MM.1S (cell line): ENCODE data around the gene GTF2E1.

Experiments
- DNase-seq: peaks from one replicate; pipeline ENCODE4 v3.0.0-alpha.2; 2015
- H2AFZ ChIP-seq: fragments of 300-600 bp; sonication (generic); 2 replicates; pipeline ENCODE4 v1.6.0; 2016; ENCODE audit warnings: antibody characterized with exemption, low read length
- H3F3A ChIP-seq: fragments of 300-600 bp; sonication (generic); 2 replicates; pipeline ENCODE4 v1.6.1; 2016; ENCODE audit warnings: mild to moderate bottlenecking, antibody characterized with exemption, low read length, moderate library complexity, mixed read lengths; ENCODE audit not compliant: insufficient read depth
- H3K27ac ChIP-seq: fragments of 300-600 bp; sonication (generic); 2 replicates; pipeline ENCODE4 v1.5.1; 2016; ENCODE audit warnings: mild to moderate bottlenecking, low read length
- H3K27me3 ChIP-seq: fragments of 300-600 bp; sonication (generic); replicated peaks from 2 replicates; pipeline ENCODE4 v1.6.0; 2016; ENCODE audit warnings: low read length; ENCODE audit not compliant: insufficient read depth
- H3K36me3 ChIP-seq: fragments of 300-600 bp; sonication (generic); replicated peaks from 2 replicates; pipeline ENCODE4 v1.6.1; 2016; ENCODE audit warnings: mild to moderate bottlenecking, low read length, mixed read lengths; ENCODE audit not compliant: insufficient read depth
- H3K4me1 ChIP-seq: fragments of 300-600 bp; sonication (generic); 2 replicates; pipeline ENCODE4 v1.6.1; 2016; ENCODE audit warnings: low read length, mixed read lengths
- H3K4me2 ChIP-seq: fragments of 300-600 bp; sonication (generic); 2 replicates; pipeline ENCODE4 v1.6.0; 2016; ENCODE audit warnings: low read depth, low read length
- H3K4me3 ChIP-seq: fragments of 300-600 bp; sonication (generic); 2 replicates; pipeline ENCODE4 v1.5.1; 2016; ENCODE audit warnings: low read length, mixed read lengths
- H3K79me2 ChIP-seq: fragments of 300-600 bp; sonication (generic); 2 replicates; pipeline ENCODE4 v1.6.1; 2016; ENCODE audit warnings: mixed run types, low read length, mixed read lengths
- H3K9ac ChIP-seq: fragments of 300-600 bp; sonication (generic); 2 replicates; pipeline ENCODE4 v1.6.1; 2016; ENCODE audit warnings: low read length, mixed read lengths
- H3K9me2 ChIP-seq: fragments of 300-600 bp; sonication (generic); replicated peaks from 2 replicates; pipeline ENCODE4 v1.6.1; 2016; ENCODE audit warnings: mild to moderate bottlenecking, low read length, mixed read lengths; ENCODE audit not compliant: insufficient read depth
- H3K9me3 ChIP-seq: fragments of 300-600 bp; sonication (generic); replicated peaks from 2 replicates; pipeline ENCODE4 v1.6.1; 2016; ENCODE audit warnings: mild to moderate bottlenecking, low read length, mixed read lengths; ENCODE audit not compliant: insufficient read depth
- H4K20me1 ChIP-seq: fragments of 300-600 bp; sonication (generic); 2 replicates; pipeline ENCODE4 v1.6.1; 2016; ENCODE audit warnings: mild to moderate bottlenecking, low read length, moderate library complexity, mixed read lengths; ENCODE audit not compliant: insufficient read depth
- EZH2 ChIP-seq: fragments of 300-600 bp; sonication (generic); optimal IDR thresholded peaks from 2 replicates; pipeline ENCODE3; 2017; ENCODE audit warnings: low read depth, mild to moderate bottlenecking, antibody characterized with exemption, low read length, mixed read lengths
- EZH2phosphoT487 ChIP-seq: fragments of 300-600 bp; sonication (generic); IDR thresholded peaks from 2 replicates; pipeline ENCODE4 v1.6.1; 2018; ENCODE audit warnings: antibody characterized with exemption, low read length
- TF ChIP-seq, protein P1 (sequence below): fragments of 300-600 bp; sonication (generic); IDR thresholded peaks from 2 replicates; pipeline ENCODE4 v1.5.1; 2016; ENCODE audit warnings: antibody characterized with exemption, low read length, mixed read lengths

Gene GTF2E1

DNA sequence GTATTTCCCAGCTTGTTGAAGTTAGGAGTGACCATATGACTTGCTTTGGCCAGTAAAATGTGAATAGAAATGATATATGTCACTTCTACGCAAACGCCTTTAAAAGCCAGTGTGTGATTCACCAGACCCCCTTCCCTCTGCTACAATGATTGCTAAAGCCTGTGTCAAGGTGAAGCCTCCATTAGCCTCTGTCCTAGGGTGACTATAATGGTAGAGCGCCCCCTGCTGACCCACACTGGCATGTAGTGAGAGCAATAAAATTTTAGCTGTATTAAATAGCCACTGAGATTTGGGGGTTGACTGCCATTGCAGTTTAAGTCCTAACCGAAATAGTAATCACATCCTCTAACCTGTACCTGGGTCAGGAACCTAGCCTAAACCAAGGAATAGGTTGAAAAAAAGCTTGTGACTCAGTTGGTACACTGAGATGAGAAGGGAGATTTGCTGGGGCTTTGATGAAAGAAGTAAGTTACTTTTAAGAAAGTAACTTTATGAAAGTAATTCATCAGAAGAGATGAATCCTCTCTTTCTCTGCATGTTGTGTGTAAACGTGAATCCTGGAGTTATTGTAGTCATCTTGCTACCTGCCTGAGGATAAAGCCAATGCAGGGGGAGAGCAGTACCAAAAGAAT, 52.6 kb downstream of the GTF2E1 start:
- no peak overlapping the region for H3K4me3 ChIP-seq
- H2AFZ ChIP-seq = no peak overlapping the region
- no peak overlapping the region for H3K9ac ChIP-seq
- peak; percentile 72 for DNase-seq
- no peaks in the 10 kb centered on the region for H3K4me1 ChIP-seq
- H3K36me3 ChIP-seq = no peaks in the 10 kb centered on the region
- H3K9me2 ChIP-seq = no peaks in the 10 kb centered on the region
- no peak overlapping the region for H3K4me2 ChIP-seq
- H3K79me2 ChIP-seq = no peaks in the 10 kb centered on the region
- H3K27ac ChIP-seq = no peak overlapping the region
- H4K20me1 ChIP-seq = no peaks in the 10 kb centered on the region
- H3K27me3 ChIP-seq = no peaks in the 10 kb centered on the region
- no peaks in the 10 kb centered on the region for H3K9me3 ChIP-seq
- H3F3A ChIP-seq = no peaks in the 10 kb centered on the region
- TF ChIP-seq, protein P1, sequence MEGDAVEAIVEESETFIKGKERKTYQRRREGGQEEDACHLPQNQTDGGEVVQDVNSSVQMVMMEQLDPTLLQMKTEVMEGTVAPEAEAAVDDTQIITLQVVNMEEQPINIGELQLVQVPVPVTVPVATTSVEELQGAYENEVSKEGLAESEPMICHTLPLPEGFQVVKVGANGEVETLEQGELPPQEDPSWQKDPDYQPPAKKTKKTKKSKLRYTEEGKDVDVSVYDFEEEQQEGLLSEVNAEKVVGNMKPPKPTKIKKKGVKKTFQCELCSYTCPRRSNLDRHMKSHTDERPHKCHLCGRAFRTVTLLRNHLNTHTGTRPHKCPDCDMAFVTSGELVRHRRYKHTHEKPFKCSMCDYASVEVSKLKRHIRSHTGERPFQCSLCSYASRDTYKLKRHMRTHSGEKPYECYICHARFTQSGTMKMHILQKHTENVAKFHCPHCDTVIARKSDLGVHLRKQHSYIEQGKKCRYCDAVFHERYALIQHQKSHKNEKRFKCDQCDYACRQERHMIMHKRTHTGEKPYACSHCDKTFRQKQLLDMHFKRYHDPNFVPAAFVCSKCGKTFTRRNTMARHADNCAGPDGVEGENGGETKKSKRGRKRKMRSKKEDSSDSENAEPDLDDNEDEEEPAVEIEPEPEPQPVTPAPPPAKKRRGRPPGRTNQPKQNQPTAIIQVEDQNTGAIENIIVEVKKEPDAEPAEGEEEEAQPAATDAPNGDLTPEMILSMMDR = peak; percentile 91
- TF ChIP-seq EZH2phosphoT487 = no peak

DNA sequence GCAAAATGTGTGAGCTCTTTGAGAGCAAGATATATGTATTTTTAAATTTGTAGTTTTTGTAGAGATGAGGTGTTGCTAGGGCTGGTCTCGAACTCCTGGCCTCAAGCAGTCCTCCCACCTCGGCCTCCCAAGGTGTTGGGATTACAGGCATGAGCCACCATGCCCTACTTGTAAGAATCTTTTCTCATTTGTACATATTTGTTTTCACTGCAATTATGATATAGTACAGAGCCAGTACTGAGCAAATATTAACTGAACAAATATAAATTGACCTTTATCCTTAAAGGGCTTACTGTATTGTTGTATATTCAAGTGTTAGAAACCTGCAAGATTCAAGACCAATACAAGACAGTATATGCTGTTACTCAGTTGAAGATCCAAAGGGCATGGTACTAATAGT, 53.4 kb downstream of the GTF2E1 start:
- no peak overlapping the region for H3K4me3 ChIP-seq
- H3F3A ChIP-seq = no peaks in the 10 kb centered on the region
- no peaks in the 10 kb centered on the region for H3K36me3 ChIP-seq
- H4K20me1 ChIP-seq = no peaks in the 10 kb centered on the region
- no peaks in the 10 kb centered on the region for H3K27me3 ChIP-seq
- no peaks in the 10 kb centered on the region for H3K79me2 ChIP-seq
- no peak for DNase-seq
- no peaks in the 10 kb centered on the region for H3K9me2 ChIP-seq
- TF ChIP-seq, protein P1 = no peak
- TF ChIP-seq EZH2phosphoT487 (no peak), EZH2 (no peak)
- no peak overlapping the region for H3K27ac ChIP-seq
- H2AFZ ChIP-seq = no peak overlapping the region
- H3K4me1 ChIP-seq = no peaks in the 10 kb centered on the region
- no peak overlapping the region for H3K4me2 ChIP-seq
- no peaks in the 10 kb centered on the region for H3K9me3 ChIP-seq
- H3K9ac ChIP-seq = no peak overlapping the region

DNA sequence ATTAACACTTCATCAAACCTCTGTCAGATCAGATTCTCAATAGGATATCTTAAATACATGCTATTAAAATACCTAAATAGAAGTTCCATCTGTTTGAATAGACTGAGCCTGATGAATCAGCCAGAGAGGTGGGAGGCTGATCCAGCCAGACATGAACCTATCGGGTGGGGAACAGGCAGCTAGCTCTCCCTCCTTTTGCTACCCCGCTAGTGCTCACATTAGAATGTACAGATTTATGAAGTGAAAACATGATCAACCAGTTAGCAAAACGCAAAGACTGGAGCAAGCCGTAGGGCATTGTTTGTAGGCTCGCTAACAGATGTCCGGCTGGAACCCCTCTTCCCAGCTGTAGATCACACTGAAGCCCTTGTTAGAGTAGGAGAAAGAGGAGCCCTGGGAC, 54.4 kb downstream of the GTF2E1 start:
- TF ChIP-seq EZH2 (no peak), EZH2phosphoT487 (no peak)
- TF ChIP-seq, protein P1 = no peak
- Histone ChIP-seq H3K4me3 (no peak overlapping the region), H3K27ac (no peak overlapping the region), H3K9ac (no peak overlapping the region), H3K36me3 (no peaks in the 10 kb centered on the region), H3K4me2 (no peak overlapping the region), H3K27me3 (no peaks in the 10 kb centered on the region), H4K20me1 (no peaks in the 10 kb centered on the region), H3F3A (no peaks in the 10 kb centered on the region), H3K9me3 (no peaks in the 10 kb centered on the region), H2AFZ (no peak overlapping the region), H3K9me2 (no peaks in the 10 kb centered on the region), H3K79me2 (no peaks in the 10 kb centered on the region), H3K4me1 (no peaks in the 10 kb centered on the region)
- DNase-seq = no peak
